ENCODE measurements around the gene CPLX1. TPM values are rescaled to one million over a fixed set of nuclear protein-coding genes. Genes with fewer than 3 reads are reported as not detected.

The CPLX1 gene
- total RNA-seq, 2 donors from 2014 or later: 1.0 to 1.9 TPM

- no peak overlapping the region for H3K27ac ChIP-seq (ENCODE audit: low read depth, low read length)
- Mint-ChIP-seq H3K27me3 (ENCODE audit: insufficient read depth) (peaks cover 83% of the 10 kb centered on the region), H3K4me3 (no peak overlapping the region)
Measured at GRCh38 chr4:818106-818921, 7.6 kb downstream of the CPLX1 start.

GRCh38 chr4:815464-816146 lies 10.3 kb downstream of the CPLX1 start:
- Histone ChIP-seq H3K9ac (ENCODE audit: extremely low read depth, low read length, poor library complexity, severe bottlenecking) (no peak overlapping the region), H3K4me3 (ENCODE audit: low read length) (no peak overlapping the region), H3K27ac (ENCODE audit: low read depth, low read length) (no peak overlapping the region), H3K4me1 (ENCODE audit: control insufficient read depth, insufficient read depth, low read length) (no peaks in the 10 kb centered on the region), H3K9me3 (ENCODE audit: control insufficient read depth, low read length) (no peaks in the 10 kb centered on the region), H3K27me3 (ENCODE audit: control insufficient read depth, insufficient read depth, low read length, poor library complexity, severe bottlenecking) (peaks cover 86% of the 10 kb centered on the region), H3K36me3 (ENCODE audit: control insufficient read depth, insufficient read depth, low read length) (no peaks in the 10 kb centered on the region)
- no peaks in the 10 kb centered on the region for H3K9me3 Mint-ChIP-seq
- no peak overlapping the region for H3K27ac Mint-ChIP-seq
- no peak for TF ChIP-seq CTCF (conservative IDR thresholded peaks at IDR 0.05)
- H3K36me3 Mint-ChIP-seq (ENCODE audit: low read depth): no peaks in the 10 kb centered on the region
- H3K4me3 Mint-ChIP-seq: no peak overlapping the region
- no peak for DNase-seq
- peaks cover 81% of the 10 kb centered on the region for H3K27me3 Mint-ChIP-seq (ENCODE audit: insufficient read depth)
- no peaks in the 10 kb centered on the region for H3K4me1 Mint-ChIP-seq
- 74 to 76% methylated on average over 7 to 11 of the region's 11 CpGs for WGBS, 2 experiments (ENCODE audit: insufficient coverage in 1 of 2, insufficient read length in 1 of 2)

More at GRCh38 chr4:818106-818921, 7.6 kb downstream of the CPLX1 start:
- no peaks in the 10 kb centered on the region for H3K36me3 Mint-ChIP-seq (ENCODE audit: low read depth)
- no peak for TF ChIP-seq CTCF (conservative IDR thresholded peaks at IDR 0.05)
- DNase-seq: peak; percentile 39
- 87 to 90% methylated on average over 29 to 42 of the region's 42 CpGs for WGBS, 2 experiments (ENCODE audit: insufficient coverage in 1 of 2, insufficient read length in 1 of 2)
- H3K9me3 Mint-ChIP-seq: no peaks in the 10 kb centered on the region
- Histone ChIP-seq H3K4me1 (ENCODE audit: control insufficient read depth, insufficient read depth, low read length) (no peaks in the 10 kb centered on the region), H3K27me3 (ENCODE audit: control insufficient read depth, insufficient read depth, low read length, poor library complexity, severe bottlenecking) (peaks cover 87% of the 10 kb centered on the region), H3K9ac (ENCODE audit: extremely low read depth, low read length, poor library complexity, severe bottlenecking) (no peak overlapping the region), H3K36me3 (ENCODE audit: control insufficient read depth, insufficient read depth, low read length) (no peaks in the 10 kb centered on the region), H3K4me3 (ENCODE audit: low read length) (no peak overlapping the region), H3K9me3 (ENCODE audit: control insufficient read depth, low read length) (no peaks in the 10 kb centered on the region)
- no peak overlapping the region for H3K27ac Mint-ChIP-seq
- H3K4me1 Mint-ChIP-seq: no peaks in the 10 kb centered on the region

- Histone ChIP-seq H3K9me3 (ENCODE audit: control insufficient read depth, low read length) (no peaks in the 10 kb centered on the region), H3K27ac (ENCODE audit: low read depth, low read length) (no peak overlapping the region), H3K4me1 (ENCODE audit: control insufficient read depth, insufficient read depth, low read length) (no peaks in the 10 kb centered on the region), H3K27me3 (ENCODE audit: control insufficient read depth, insufficient read depth, low read length, poor library complexity, severe bottlenecking) (peaks cover 76% of the 10 kb centered on the region), H3K4me3 (ENCODE audit: low read length) (no peak overlapping the region), H3K9ac (ENCODE audit: extremely low read depth, low read length, poor library complexity, severe bottlenecking) (no peak overlapping the region), H3K36me3 (ENCODE audit: control insufficient read depth, insufficient read depth, low read length) (no peaks in the 10 kb centered on the region)
- H3K9me3 Mint-ChIP-seq: peaks cover 3% of the 10 kb centered on the region
- 87 to 89% methylated on average over 13 to 14 of the region's 14 CpGs for WGBS, 2 experiments (ENCODE audit: insufficient coverage in 1 of 2, insufficient read length in 1 of 2)
- H3K36me3 Mint-ChIP-seq (ENCODE audit: low read depth): no peaks in the 10 kb centered on the region
- H3K4me3 Mint-ChIP-seq: no peak overlapping the region
- no peaks in the 10 kb centered on the region for H3K4me1 Mint-ChIP-seq
- peaks cover 80% of the 10 kb centered on the region for H3K27me3 Mint-ChIP-seq (ENCODE audit: insufficient read depth)
- TF ChIP-seq CTCF (conservative IDR thresholded peaks at IDR 0.05): no peak
- DNase-seq: no peak
- H3K27ac Mint-ChIP-seq: no peak overlapping the region
Measured at GRCh38 chr4:814312-814850, 11.5 kb downstream of the CPLX1 start.
